NCI-H2081 treated with DMSO at 0.1 percent for 48 hours (cell line): Measurements from ENCODE around the gene CFB.
A peak's percentile ranks its signal among the peaks of the same experiment; 100 is the strongest.

Experiments
- DNase-seq: peaks from one replicate; lab custom pipeline; 2025; lab: John Stamatoyannopoulos, UW

Gene CFB

GRCh38 chr6:31948753-31949413 lies 3.0 kb downstream of the CFB start:
- no peak for DNase-seq

DNA sequence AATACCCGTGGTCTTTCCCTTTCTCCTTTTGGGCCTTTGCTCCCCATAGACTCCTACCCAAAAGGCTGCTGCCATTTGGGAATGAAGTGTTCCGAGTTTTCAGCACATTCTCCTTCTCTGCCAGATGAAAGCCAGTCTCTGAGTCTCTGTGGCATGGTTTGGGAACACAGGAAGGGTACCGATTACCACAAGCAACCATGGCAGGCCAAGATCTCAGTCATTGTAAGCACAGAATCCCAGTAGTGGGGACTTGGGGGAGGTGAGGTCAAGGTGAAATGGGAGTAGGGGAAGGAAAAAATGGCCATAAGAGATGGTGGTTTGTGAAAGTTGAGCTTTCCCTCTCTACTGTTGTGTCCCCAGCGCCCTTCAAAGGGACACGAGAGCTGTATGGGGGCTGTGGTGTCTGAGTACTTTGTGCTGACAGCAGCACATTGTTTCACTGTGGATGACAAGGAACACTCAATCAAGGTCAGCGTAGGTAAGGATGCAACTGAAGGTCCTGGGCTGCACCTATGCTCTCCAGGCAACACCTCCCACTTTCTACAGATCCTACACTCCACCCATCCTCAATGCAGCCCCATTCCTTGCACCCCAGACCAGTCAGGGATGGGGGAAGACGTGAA lies 4.1 kb downstream of the CFB start:
- no peak for DNase-seq

- no peak for DNase-seq
Measured at GRCh38 chr6:31952140-31952805, 6.4 kb downstream of the CFB start.

GRCh38 chr6:31952890-31953289 lies 7.0 kb downstream of the CFB start:
- no peak for DNase-seq

DNA sequence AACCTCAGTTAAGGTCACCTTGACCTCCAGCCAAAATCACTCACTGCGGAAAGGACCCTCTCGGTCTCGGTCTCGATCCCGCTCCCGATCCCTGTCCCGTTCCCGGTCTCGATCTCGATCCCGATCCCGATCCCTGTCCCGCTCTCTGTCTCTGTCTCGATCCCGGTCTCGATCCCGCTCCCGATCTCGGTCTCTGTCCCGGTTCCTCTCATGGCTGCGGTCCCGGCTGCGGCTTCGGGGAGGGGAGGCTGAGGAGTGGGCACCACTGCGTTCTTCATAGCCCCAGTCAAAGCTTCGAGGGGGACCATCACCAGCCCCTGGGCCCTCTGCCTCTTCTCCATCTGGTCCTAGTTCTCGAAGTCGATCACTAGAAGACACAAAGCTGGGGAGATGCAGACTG lies 8.6 kb downstream of the CFB start:
- no peak for DNase-seq

- no peak for DNase-seq
Measured at GRCh38 chr6:31956796-31957195, 10.9 kb downstream of the CFB start.

- no peak for DNase-seq
Measured at GRCh38 chr6:31958412-31958740, 12.5 kb downstream of the CFB start.

DNA sequence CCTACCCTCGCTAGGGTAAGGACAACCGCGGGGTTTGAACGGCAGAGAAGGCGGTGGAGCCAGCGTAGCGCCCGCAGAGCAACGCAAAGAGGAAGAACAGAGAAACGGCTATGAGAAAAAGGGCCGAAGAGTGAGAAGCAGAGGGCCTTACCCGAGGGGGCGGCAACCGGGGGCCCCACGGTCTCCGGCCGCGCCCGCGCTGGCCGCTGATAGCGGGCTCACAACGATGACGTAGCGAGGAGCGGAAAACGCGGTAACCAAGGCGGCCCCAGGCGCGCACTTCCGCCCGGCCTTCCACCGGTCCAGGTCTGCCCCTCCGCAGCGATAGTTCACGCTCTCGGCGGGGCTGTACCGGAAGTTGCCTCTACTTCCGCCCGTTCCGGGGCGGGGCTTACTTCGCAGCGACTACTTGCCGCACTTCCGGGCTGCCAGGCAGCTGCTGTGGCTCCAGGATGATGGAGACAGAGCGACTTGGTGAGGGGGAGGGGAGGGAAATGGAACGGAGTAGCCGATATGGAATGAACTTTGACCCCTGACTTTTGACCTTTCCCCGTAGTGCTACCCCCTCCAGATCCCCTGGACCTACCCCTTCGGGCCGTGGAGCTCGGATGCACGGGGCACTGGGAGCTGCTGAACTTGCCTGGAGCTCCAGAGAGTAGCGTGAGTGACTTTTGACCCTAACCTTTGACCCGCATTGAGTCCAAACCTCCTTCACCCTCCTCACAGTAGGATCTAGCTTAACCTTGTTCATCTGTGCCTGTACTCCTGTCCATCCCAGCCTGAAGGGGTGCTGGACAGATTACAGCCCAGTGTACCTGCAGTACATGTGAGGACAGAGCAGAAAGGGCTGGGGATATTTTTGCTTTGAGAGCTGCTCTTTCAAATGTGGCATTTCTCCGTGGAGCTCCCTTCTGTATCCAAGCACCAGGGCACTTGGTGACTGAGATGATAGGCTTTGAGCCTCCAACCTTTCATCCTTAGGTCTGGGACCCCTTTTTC lies 13.1 kb downstream of the CFB start, which contains the start of the genes NELFE and SKIC2:
TSS of gene NELFE (minus strand) at position 231 of the 999 bp plus-strand sequence. CDS start 525 bp downstream, outside the sequence.
TSS of gene SKIC2 (plus strand) at position 435 of the 999 bp plus-strand sequence. CDS start at position 453, 18 bp downstream.
- peak; percentile 82 for DNase-seq

- no peak for DNase-seq
Measured at GRCh38 chr6:31961616-31962015, 15.7 kb downstream of the CFB start.

DNA sequence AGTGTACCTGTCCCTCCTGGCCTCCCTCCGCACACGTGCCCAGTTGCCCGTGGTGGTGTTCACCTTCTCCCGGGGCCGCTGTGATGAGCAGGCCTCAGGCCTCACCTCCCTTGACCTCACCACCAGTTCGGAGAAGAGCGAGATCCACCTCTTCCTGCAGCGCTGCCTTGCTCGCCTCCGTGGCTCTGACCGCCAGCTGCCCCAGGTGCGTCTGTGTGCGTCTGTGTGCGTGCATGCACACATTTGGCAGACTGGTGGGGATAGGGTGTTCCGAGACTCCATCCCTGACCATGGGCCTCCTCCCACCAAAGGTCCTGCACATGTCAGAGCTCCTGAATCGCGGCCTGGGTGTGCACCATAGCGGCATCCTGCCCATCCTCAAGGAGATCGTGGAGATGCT lies 18.0 kb downstream of the CFB start:
- no peak for DNase-seq

DNA sequence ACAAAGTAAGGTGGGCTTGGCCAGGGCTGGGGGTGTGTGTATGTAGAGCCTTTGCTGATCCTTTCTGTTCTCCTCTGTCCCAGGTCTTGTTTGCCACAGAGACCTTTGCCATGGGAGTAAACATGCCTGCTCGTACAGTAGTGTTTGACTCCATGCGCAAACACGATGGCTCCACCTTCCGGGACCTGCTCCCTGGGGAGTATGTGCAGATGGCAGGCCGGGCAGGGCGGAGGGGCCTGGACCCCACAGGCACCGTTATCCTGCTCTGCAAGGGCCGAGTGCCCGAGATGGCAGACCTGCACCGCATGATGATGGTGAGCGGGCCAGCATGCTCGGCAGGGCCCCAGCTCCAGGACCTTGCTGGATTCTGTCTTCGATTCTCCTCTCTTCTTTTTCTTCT lies 19.8 kb downstream of the CFB start:
- no peak for DNase-seq

DNA sequence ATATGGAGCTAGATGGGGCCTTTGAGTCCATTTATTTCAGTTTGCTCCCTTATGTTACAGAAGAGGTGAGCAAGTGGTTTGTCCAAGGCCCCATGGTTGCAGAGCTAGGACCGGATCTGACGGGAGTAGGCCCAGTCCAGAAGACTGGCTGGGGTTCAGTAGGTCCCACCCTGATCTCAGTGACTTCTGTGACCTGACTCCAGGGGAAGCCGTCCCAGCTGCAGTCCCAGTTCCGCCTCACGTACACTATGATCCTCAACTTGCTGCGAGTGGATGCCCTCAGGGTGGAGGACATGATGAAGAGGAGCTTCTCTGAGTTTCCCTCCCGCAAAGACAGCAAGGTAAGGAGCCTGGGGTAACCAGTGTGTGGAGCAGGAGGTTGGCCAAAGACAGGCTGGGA lies 20.6 kb downstream of the CFB start:
- DNase-seq, result no peak

- DNase-seq, result no peak
Measured at GRCh38 chr6:31966997-31967925, 21.4 kb downstream of the CFB start.

GRCh38 chr6:31967926-31968320 lies 22.0 kb downstream of the CFB start:
- no peak for DNase-seq

- DNase-seq, result no peak
Measured at GRCh38 chr6:31968326-31968725, 22.4 kb downstream of the CFB start.

DNA sequence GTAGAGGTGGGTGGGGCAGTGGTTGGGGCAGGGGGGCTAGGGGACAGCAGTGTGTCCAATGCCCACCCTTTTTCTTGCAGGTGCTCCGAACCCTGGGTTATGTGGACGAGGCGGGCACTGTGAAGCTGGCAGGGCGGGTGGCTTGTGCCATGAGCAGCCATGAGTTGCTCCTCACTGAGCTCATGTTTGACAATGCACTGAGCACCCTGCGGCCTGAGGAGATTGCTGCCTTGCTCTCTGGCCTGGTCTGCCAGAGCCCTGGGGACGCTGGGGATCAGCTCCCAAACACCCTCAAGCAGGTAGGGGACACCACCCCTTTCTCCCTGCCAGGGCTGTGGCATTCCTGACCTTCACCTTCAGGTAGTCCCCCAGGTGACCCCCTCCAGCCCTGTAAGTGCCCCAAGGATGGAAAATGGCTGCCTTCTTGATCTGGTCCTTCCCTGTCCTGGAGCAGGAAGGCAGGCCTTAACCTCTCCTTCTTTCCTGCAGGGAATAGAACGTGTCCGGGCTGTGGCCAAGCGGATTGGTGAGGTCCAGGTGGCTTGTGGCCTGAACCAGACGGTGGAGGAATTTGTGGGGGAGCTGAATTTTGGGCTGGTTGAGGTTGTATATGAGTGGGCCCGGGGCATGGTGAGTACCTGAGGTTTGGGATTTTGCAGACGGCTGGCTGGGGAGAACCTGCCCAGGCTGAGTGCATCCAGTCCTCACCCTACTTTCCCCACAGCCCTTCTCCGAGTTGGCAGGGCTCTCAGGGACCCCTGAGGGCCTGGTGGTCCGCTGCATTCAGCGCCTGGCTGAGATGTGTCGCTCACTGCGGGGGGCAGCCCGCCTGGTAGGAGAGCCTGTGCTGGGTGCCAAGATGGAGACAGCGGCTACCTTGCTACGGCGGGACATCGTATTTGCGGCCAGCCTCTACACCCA lies 23.2 kb downstream of the CFB start:
- no peak for DNase-seq

- DNase-seq, result no peak
Measured at GRCh38 chr6:31969712-31970603, 24.1 kb downstream of the CFB start.

- DNase-seq, result peak; percentile 2
Measured at GRCh38 chr6:31970604-31971271, 24.8 kb downstream of the CFB start.
